H1 (cell line): ENCODE results near the gene LDLRAD4. TPM values are rescaled to one million over a fixed set of nuclear protein-coding genes. Genes with fewer than 3 reads are reported as not detected.
A peak's percentile ranks its signal among the peaks of the same experiment; 100 is the strongest.

Experiments used
- CTCF ChIA-PET: fragments of 300-600 bp; sonication (Branson Sonifier 250); formaldehyde crosslinking; loops from one replicate; lab custom pipeline; 2021; ENCODE audit not compliant: partially characterized antibody; lab: Charles Lee
- POLR2A ChIA-PET: fragments of 300-600 bp; sonication (Branson Sonifier 250); formaldehyde crosslinking; loops from one replicate; lab custom pipeline; 2021; ENCODE audit warnings: inconsistent platforms; ENCODE audit not compliant: partially characterized antibody; lab: Charles Lee
- DNase-seq, 2 experiments: peaks; one replicate each; pipeline versions ENCODE4 v3.0.0 to v3.0.0-alpha.2; 2010 to 2022; ENCODE audit warnings: low spot score in 2 of 2, low read depth in 1 of 2, mixed read lengths in 1 of 2
- FAIRE-seq: peaks from 2 replicates; lab custom pipeline; 2011; peaks lifted over from hg19 to GRCh38; lab: Jason Lieb, UNC
- H2AFZ ChIP-seq: 2 replicates; pipeline ENCODE4 v1.8.1; 2012; ENCODE audit warnings: low read length, inconsistent platforms
- H2AK5ac ChIP-seq: 2 replicates; pipeline ENCODE4 v1.6.1; 2013; ENCODE audit warnings: low read depth, low read length
- H2BK120ac ChIP-seq: replicated peaks from 2 replicates; pipeline ENCODE3; 2013; ENCODE audit warnings: low read depth, low read length, inconsistent platforms
- H2BK12ac ChIP-seq: 2 replicates; pipeline ENCODE4 v1.6.1; 2013; ENCODE audit warnings: low read depth, low read length
- H2BK15ac ChIP-seq: 2 replicates; pipeline ENCODE4 v1.6.1; 2013; ENCODE audit warnings: low read length
- H2BK20ac ChIP-seq: 2 replicates; pipeline ENCODE4 v1.6.1; 2013; ENCODE audit warnings: low read length
- H2BK5ac ChIP-seq: 2 replicates; pipeline ENCODE4 v1.6.1; 2013; ENCODE audit warnings: low read depth, low read length
- H3K14ac ChIP-seq: 2 replicates; pipeline ENCODE4 v1.6.1; 2013; ENCODE audit warnings: inconsistent platforms; ENCODE audit not compliant: insufficient read length
- H3K18ac ChIP-seq: 2 replicates; pipeline ENCODE4 v1.6.1; 2013; ENCODE audit warnings: low read length; ENCODE audit errors: extremely low read depth
- H3K23ac ChIP-seq: 2 replicates; pipeline ENCODE4 v1.6.1; 2013; ENCODE audit warnings: inconsistent platforms; ENCODE audit not compliant: insufficient read length
- H3K23me2 ChIP-seq: 2 replicates; pipeline ENCODE4 v1.6.1; 2013; ENCODE audit warnings: low read depth, low read length
- H3K27ac ChIP-seq: 2 replicates; pipeline ENCODE4 v1.6.1; 2011; ENCODE audit warnings: low read depth, low read length, inconsistent platforms
- H3K27me3 ChIP-seq, 4 experiments: replicated peaks in 1 of 4; 1 replicate in 1 of 4; 2 replicates in 3 of 4; pipeline versions ENCODE4 v1.6.1 to v1.8.1; 2011 to 2013; ENCODE audit warnings: low read length in 3 of 4, mild to moderate bottlenecking in 3 of 4, inconsistent platforms in 2 of 4, mixed read lengths in 2 of 4, moderate library complexity in 1 of 4; ENCODE audit not compliant: control insufficient read depth in 3 of 4, insufficient read depth in 3 of 4; ENCODE audit errors: extremely low read depth in 1 of 4
- H3K36me3 ChIP-seq, 4 experiments: 2 replicates each; pipeline versions ENCODE4 v1.6.1 to v1.8.1; 2011 to 2013; ENCODE audit warnings: mild to moderate bottlenecking in 4 of 4, low read length in 3 of 4, moderate library complexity in 2 of 4, control low read depth in 1 of 4, inconsistent platforms in 1 of 4; ENCODE audit not compliant: insufficient read depth in 4 of 4, control insufficient read depth in 2 of 4
- H3K4ac ChIP-seq: replicated peaks from 2 replicates; pipeline ENCODE3; 2013; ENCODE audit warnings: low read length, low read depth, mixed read lengths, inconsistent platforms; ENCODE audit not compliant: insufficient read length
- H3K4me1 ChIP-seq, 4 experiments: replicated peaks in 1 of 4; 1 replicate in 1 of 4; 2 replicates in 3 of 4; pipeline versions ENCODE4 v1.6.1 to v1.8.1; 2011 to 2013; ENCODE audit warnings: low read length in 3 of 4, inconsistent platforms in 2 of 4, mixed read lengths in 1 of 4; ENCODE audit not compliant: insufficient read depth in 4 of 4, control insufficient read depth in 3 of 4
- H3K4me2 ChIP-seq, 2 experiments: 2 replicates each; pipeline versions ENCODE4 v1.6.1 to v1.8.1; 2011 to 2013; ENCODE audit warnings: low read depth in 2 of 2, low read length in 2 of 2, control low read depth in 1 of 2, inconsistent platforms in 1 of 2, mild to moderate bottlenecking in 1 of 2; ENCODE audit not compliant: insufficient read depth in 1 of 2
- H3K4me3 ChIP-seq, 4 experiments: fragments of 200-600, 300-600 bp in 1 of 4; sonication (generic), shearing (Covaris generic), sonication (Bioruptor Twin) in 1 of 4; 2 replicates each; pipeline versions ENCODE4 v1.5.1 to v1.8.1; 2011 to 2016; ENCODE audit warnings: low read length in 4 of 4, low read depth in 3 of 4, control low read depth in 2 of 4, inconsistent platforms in 2 of 4, mild to moderate bottlenecking in 2 of 4, mixed read lengths in 1 of 4, moderate library complexity in 1 of 4; ENCODE audit not compliant: insufficient read depth in 2 of 4; ENCODE audit errors: extremely low read depth in 1 of 4
- H3K56ac ChIP-seq: replicated peaks from 2 replicates; pipeline ENCODE3; 2013; ENCODE audit warnings: low read depth, mild to moderate bottlenecking, mixed read lengths, low read length, inconsistent platforms; ENCODE audit not compliant: insufficient read length
- H3K79me1 ChIP-seq: 2 replicates; pipeline ENCODE4 v1.6.1; 2013; ENCODE audit warnings: low read depth, low read length, control low read depth
- H3K79me2 ChIP-seq, 2 experiments: 2 replicates each; pipeline versions ENCODE4 v1.6.1 to v1.8.1; 2012 to 2013; ENCODE audit warnings: low read length in 2 of 2, mild to moderate bottlenecking in 2 of 2, inconsistent platforms in 1 of 2; ENCODE audit not compliant: insufficient read depth in 2 of 2, control insufficient read depth in 1 of 2
- H3K9ac ChIP-seq, 4 experiments: replicated peaks in 1 of 4; 1 replicate in 1 of 4; 2 replicates in 3 of 4; pipeline versions ENCODE4 v1.6.1 to v1.8.1; 2011 to 2013; ENCODE audit warnings: low read depth in 3 of 4, low read length in 3 of 4, control low read depth in 2 of 4, mild to moderate bottlenecking in 2 of 4, moderate library complexity in 2 of 4, inconsistent platforms in 1 of 4; ENCODE audit errors: extremely low read depth in 1 of 4
- H3K9me3 ChIP-seq, 2 experiments: 2 replicates each; pipeline versions ENCODE4 v1.6.1 to v1.8.1; 2012 to 2013; ENCODE audit warnings: mild to moderate bottlenecking in 2 of 2, moderate library complexity in 2 of 2, control low read depth in 1 of 2, inconsistent platforms in 1 of 2, low read depth in 1 of 2, low read length in 1 of 2, mixed read lengths in 1 of 2; ENCODE audit not compliant: insufficient read depth in 2 of 2
- H4K20me1 ChIP-seq, 2 experiments: replicated peaks in 1 of 2; 2 replicates each; pipeline versions ENCODE3 to v1.8.1; 2011 to 2013; ENCODE audit warnings: inconsistent platforms in 2 of 2, low read length in 2 of 2, mild to moderate bottlenecking in 1 of 2; ENCODE audit not compliant: insufficient read depth in 2 of 2, control insufficient read depth in 1 of 2
- H4K5ac ChIP-seq: 2 replicates; pipeline ENCODE4 v1.6.1; 2013; ENCODE audit warnings: low read length, low read depth, mixed read lengths, inconsistent platforms; ENCODE audit not compliant: insufficient read length
- H4K8ac ChIP-seq: 2 replicates; pipeline ENCODE4 v1.8.0; 2013; ENCODE audit warnings: mild to moderate bottlenecking, moderate library complexity, low read length, inconsistent platforms; ENCODE audit not compliant: insufficient read depth; ENCODE audit errors: extremely low read depth
- H4K91ac ChIP-seq: replicated peaks from 2 replicates; pipeline ENCODE3; 2013; ENCODE audit warnings: low read length, mixed read lengths, inconsistent platforms; ENCODE audit not compliant: insufficient read length
- CREB1 ChIP-seq: IDR thresholded peaks from 2 replicates; pipeline ENCODE4 v1.6.1; 2012; ENCODE audit warnings: inconsistent platforms
- JUND ChIP-seq: IDR thresholded peaks from 2 replicates; pipeline ENCODE4 v1.6.1; 2011; ENCODE audit warnings: mild to moderate bottlenecking, improper control_type of control experiment, low read length
- MAFK ChIP-seq: IDR thresholded peaks from 2 replicates; pipeline ENCODE4 v1.6.1; 2012; ENCODE audit warnings: low read depth, mild to moderate bottlenecking, improper control_type of control experiment, low read length
- WGBS, 2 experiments: shearing (Covaris generic) in 1 of 2; methylation state at CpG; one replicate each; pipeline versions ENCODE4 v1.1.6 to v1.1.7; 2013 to 2015; ENCODE audit warnings: low lambda C conversion rate in 2 of 2, mixed read lengths in 2 of 2, inconsistent platforms in 1 of 2, low coverage in 1 of 2, missing lambda C conversion rate in 1 of 2; ENCODE audit not compliant: insufficient replicate concordance in 2 of 2, insufficient coverage in 1 of 2, insufficient read length in 1 of 2; ENCODE audit errors: extremely low coverage in 1 of 2, missing lambda C conversion rate in 1 of 2; 5-methylcytosine and 5-hydroxymethylcytosine counted together
- polyA plus RNA-seq, 7 experiments: library from polyadenylated mRNA; depleted of rRNA in 3 of 7; stranded (reverse) in 5 of 7; unstranded in 2 of 7; fragments of >200 nt in 5 of 7; fragments of 200-250 nt in 2 of 7; gene quantifications; 1 replicate in 5 of 7; 2 replicates in 1 of 7; 4 replicates in 1 of 7; pipeline versions ENCODE4 v1.2.1 to v1.2.3, GENCODE V29; 2011 to 2013; ENCODE audit warnings: missing spikeins in 2 of 7, mixed read lengths in 2 of 7
- total RNA-seq: library from RNA; stranded (reverse); fragmentation: NEBNext Ultra II Directional; extraction: Animal tissue kit (Norgen Biotek cat#: 25700); gene quantifications from 2 replicates; pipeline ENCODE4 v1.2.1, GENCODE V29; 2021

LDLRAD4 gene
- total and polyA plus RNA-seq, 2 of the 8 experiments (the other 6 are each of a cell fraction or from before 2014, with no cell fraction given), result 0.77 to 1.4 TPM

DNA sequence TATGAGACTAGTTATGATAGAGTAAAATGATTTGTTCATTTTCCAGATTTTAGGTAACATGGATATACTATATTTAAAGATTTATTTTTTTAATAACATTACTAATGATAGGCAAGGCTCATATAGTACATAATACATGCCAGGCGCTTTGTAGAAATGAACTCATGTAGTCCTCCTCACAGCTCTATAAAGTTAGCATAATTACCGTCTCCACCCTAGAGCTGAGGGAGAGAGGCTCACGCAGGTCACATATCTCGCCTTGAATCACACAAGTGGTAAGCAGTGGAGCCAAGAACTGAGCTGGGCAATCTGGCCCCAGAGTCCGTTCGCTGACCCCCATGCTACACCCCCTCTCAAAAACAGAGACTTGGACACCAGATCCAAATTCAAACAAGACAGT, 285.3 kb downstream of the LDLRAD4 start:
- H3K9me3 ChIP-seq, result peaks cover 3 to 7% of the 10 kb centered on the region in 2 experiments; a peak in 3 of 4 replicates
- no peak overlapping the region for H3K56ac ChIP-seq
- no peak overlapping the region for H2AFZ ChIP-seq
- H3K4me3 ChIP-seq, result no peak overlapping the region
- H4K91ac ChIP-seq, result no peak overlapping the region
- H3K79me2 ChIP-seq, result no peaks in the 10 kb centered on the region
- H3K23ac ChIP-seq, result no peak overlapping the region
- H2BK120ac ChIP-seq, result no peak overlapping the region
- no peaks in the 10 kb centered on the region for H4K20me1 ChIP-seq
- H3K9ac ChIP-seq, result no peak overlapping the region
- H3K4me2 ChIP-seq, result no peak overlapping the region
- no peak for DNase-seq
- peaks cover 0 to 11% (median 9%) of the 10 kb centered on the region in 4 experiments; a peak in 6 of 7 replicates for H3K4me1 ChIP-seq
- no peak overlapping the region for H4K8ac ChIP-seq
- peaks cover 0 to 4% (median 0%) of the 10 kb centered on the region in 4 experiments; a peak in 1 of 7 replicates for H3K27me3 ChIP-seq
- FAIRE-seq, result no peak
- no peaks in the 10 kb centered on the region for H3K23me2 ChIP-seq
- TF ChIP-seq MAFK, result no peak
- no peak for TF ChIP-seq CREB1
- TF ChIP-seq JUND, result no peak
- ChIA-PET CTCF (no interaction called here), POLR2A (no interaction called here)
- H3K14ac ChIP-seq, result no peak overlapping the region
- 70% methylated on average over 6 of the region's 6 CpGs; no CpG with 5 or more reads in 1 of the 2 experiments for WGBS, 2 experiments
- H2BK5ac ChIP-seq, result no peak overlapping the region
- 0 out of 2 replicates have a peak overlapping the region, but pooled peaks have one; percentile 28 for H2AK5ac ChIP-seq
- H4K5ac ChIP-seq, result no peak overlapping the region
- H2BK20ac ChIP-seq, result no peak overlapping the region
- no peak overlapping the region for H3K27ac ChIP-seq
- H3K79me1 ChIP-seq, result no peaks in the 10 kb centered on the region
- no peak overlapping the region for H2BK12ac ChIP-seq
- H3K4ac ChIP-seq, result no peak overlapping the region
- H3K36me3 ChIP-seq, result no peaks in the 10 kb centered on the region
- H3K18ac ChIP-seq, result no peak overlapping the region
- H2BK15ac ChIP-seq, result no peak overlapping the region
